GM12864 (cell line): ENCODE measurements around the gene STIM1.

Experiments
- DNase-seq: peaks from one replicate; pipeline ENCODE4 v3.0.0-alpha.2; 2011; ENCODE audit warnings: low read depth
- H3K4me3 ChIP-seq: 2 replicates; pipeline ENCODE4 v1.5.1; 2011; ENCODE audit warnings: mild to moderate bottlenecking, low read depth, low read length, control low read depth
- TF ChIP-seq, protein P1 (sequence below): IDR thresholded peaks from 2 replicates; pipeline ENCODE4 v1.5.1; 2011; ENCODE audit warnings: low read depth, mild to moderate bottlenecking, moderate library complexity, low read length, control low read depth, inconsistent platforms; ENCODE audit errors: missing control alignments

STIM1 gene

DNA sequence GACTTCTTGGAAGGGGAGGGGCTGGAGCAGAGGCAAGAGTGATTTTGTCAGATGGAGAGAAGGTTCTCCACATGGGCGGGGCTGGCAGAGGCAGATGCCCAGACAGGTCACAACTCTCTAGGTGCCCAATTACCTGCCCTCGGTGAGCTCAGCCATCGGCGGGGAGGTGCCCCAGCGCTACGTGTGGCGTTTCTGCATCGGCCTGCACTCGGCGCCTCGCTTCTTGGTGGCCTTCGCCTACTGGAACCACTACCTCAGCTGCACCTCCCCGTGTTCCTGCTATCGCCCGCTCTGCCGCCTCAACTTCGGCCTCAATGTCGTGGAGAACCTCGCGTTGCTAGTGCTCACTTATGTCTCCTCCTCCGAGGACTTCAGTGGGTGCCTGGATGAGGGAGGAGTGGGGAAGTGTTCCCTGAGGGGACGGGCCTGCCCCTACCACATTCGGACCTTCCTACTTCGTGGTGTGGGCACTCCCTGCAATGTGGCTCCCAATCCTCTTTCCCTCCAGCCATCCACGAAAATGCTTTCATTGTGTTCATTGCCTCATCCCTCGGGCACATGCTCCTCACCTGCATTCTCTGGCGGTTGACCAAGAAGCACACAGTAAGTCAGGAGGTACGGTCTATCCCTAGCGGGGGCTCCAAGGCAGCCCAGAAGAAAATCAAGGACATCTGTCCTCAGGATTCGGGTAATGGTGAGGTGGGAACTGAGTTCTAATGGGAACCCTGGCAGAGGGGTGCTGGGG, 31.5 kb upstream of the STIM1 start:
- TF ChIP-seq, protein P1, sequence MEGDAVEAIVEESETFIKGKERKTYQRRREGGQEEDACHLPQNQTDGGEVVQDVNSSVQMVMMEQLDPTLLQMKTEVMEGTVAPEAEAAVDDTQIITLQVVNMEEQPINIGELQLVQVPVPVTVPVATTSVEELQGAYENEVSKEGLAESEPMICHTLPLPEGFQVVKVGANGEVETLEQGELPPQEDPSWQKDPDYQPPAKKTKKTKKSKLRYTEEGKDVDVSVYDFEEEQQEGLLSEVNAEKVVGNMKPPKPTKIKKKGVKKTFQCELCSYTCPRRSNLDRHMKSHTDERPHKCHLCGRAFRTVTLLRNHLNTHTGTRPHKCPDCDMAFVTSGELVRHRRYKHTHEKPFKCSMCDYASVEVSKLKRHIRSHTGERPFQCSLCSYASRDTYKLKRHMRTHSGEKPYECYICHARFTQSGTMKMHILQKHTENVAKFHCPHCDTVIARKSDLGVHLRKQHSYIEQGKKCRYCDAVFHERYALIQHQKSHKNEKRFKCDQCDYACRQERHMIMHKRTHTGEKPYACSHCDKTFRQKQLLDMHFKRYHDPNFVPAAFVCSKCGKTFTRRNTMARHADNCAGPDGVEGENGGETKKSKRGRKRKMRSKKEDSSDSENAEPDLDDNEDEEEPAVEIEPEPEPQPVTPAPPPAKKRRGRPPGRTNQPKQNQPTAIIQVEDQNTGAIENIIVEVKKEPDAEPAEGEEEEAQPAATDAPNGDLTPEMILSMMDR, result no peak
- no peak for DNase-seq
- H3K4me3 ChIP-seq, result no peak overlapping the region

- no peak overlapping the region for H3K4me3 ChIP-seq
- TF ChIP-seq, protein P1, result peak; percentile 94
- no peak for DNase-seq
These were observed 30.6 kb upstream of the STIM1 start for GRCh38 chr11:3824714-3825472.

GRCh38 chr11:3825473-3826154, 29.9 kb upstream of the STIM1 start:
- H3K4me3 ChIP-seq, result no peak overlapping the region
- no peak for DNase-seq
- TF ChIP-seq, protein P1, result no peak

DNA sequence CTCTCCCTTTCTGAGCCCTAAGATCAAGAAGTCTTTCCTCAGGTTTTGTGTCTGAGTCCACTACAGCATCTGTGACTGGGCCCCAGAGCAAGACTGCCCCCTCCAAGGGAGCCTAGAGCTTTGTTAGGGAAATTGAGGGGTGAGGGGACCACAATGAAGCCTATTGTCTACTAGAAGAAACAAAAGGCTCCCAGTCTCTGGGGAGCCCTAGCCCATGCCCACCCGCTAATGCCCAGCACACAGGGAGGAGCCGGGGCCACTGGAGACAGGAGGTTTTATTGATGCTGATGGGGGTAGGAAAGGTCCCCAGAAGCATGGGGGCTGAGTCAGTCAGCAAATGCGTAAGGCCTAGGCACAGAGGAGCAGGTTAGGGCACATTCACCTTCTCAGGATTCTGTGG, 28.7 kb upstream of the STIM1 start:
- no peak overlapping the region for H3K4me3 ChIP-seq
- no peak for DNase-seq
- TF ChIP-seq, protein P1, result no peak

GRCh38 chr11:3827434-3828186, 27.9 kb upstream of the STIM1 start:
- TF ChIP-seq, protein P1, result no peak
- DNase-seq, result no peak
- no peak overlapping the region for H3K4me3 ChIP-seq

GRCh38 chr11:3830088-3830487, 25.4 kb upstream of the STIM1 start:
- DNase-seq, result no peak
- H3K4me3 ChIP-seq, result no peak overlapping the region
- TF ChIP-seq, protein P1, result no peak
